OCI-LY3 (cell line): Measurements from ENCODE around the gene HK2.

ENCODE experiments used
- EZH2phosphoT487 ChIP-seq: fragments of 200-600 bp; shearing (Covaris generic); IDR thresholded peaks from 2 replicates; pipeline ENCODE4 v1.6.1; 2018; ENCODE audit warnings: antibody characterized with exemption, mixed run types, low read depth
- TF ChIP-seq, protein P1 (sequence below): fragments of 200-600, 300-600 bp; sonication (generic); IDR thresholded peaks from 2 replicates; pipeline ENCODE4 v1.5.1; 2014; ENCODE audit warnings: antibody characterized with exemption, low read length, low read depth

DNA sequence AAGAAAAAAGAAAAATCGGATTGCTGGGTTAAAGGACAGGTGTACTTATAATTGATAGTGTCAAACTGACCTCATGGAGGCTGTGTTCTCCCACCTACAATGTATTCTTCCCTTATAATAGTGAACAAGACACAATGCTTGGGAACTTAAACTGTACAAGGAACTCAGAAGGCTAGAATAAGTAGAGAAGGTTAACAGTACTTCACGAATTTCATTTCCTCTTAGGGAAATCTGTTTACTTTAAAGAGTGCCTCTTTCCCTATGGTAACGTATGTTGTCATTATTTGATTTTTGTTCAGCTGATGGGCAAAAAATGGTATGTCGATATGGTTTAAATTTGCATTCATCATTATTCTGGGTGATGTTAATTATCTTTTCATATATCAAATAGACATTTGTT is 9.2 kb upstream of the HK2 start:
- TF ChIP-seq, protein P1, sequence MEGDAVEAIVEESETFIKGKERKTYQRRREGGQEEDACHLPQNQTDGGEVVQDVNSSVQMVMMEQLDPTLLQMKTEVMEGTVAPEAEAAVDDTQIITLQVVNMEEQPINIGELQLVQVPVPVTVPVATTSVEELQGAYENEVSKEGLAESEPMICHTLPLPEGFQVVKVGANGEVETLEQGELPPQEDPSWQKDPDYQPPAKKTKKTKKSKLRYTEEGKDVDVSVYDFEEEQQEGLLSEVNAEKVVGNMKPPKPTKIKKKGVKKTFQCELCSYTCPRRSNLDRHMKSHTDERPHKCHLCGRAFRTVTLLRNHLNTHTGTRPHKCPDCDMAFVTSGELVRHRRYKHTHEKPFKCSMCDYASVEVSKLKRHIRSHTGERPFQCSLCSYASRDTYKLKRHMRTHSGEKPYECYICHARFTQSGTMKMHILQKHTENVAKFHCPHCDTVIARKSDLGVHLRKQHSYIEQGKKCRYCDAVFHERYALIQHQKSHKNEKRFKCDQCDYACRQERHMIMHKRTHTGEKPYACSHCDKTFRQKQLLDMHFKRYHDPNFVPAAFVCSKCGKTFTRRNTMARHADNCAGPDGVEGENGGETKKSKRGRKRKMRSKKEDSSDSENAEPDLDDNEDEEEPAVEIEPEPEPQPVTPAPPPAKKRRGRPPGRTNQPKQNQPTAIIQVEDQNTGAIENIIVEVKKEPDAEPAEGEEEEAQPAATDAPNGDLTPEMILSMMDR: no peak
- no peak for TF ChIP-seq EZH2phosphoT487
